H7 (cell line): ENCODE measurements around the gene SWT1. TPM values are rescaled to one million over a fixed set of nuclear protein-coding genes. Genes with fewer than 3 reads are reported as not detected.

ENCODE experiments used
- DNase-seq: peaks from one replicate; pipeline ENCODE4 v3.0.0; 2012
- H3K27me3 ChIP-seq: 2 replicates; pipeline ENCODE4 v1.6.0; 2011; ENCODE audit warnings: mild to moderate bottlenecking, low read length; ENCODE audit not compliant: control insufficient read depth, insufficient read depth
- H3K36me3 ChIP-seq: replicated peaks from 2 replicates; pipeline ENCODE4 v1.5.1; 2011; ENCODE audit warnings: low read length; ENCODE audit not compliant: control insufficient read depth, insufficient read depth
- H3K4me3 ChIP-seq: 2 replicates; pipeline ENCODE4 v1.5.1; 2011; ENCODE audit warnings: low read depth, mild to moderate bottlenecking, control low read depth, low read length, moderate library complexity; ENCODE audit not compliant: insufficient read depth
- total RNA-seq: library from RNA; depleted of rRNA; stranded (reverse); fragments of >200 nt; shearing (Covaris generic); gene quantifications from 2 replicates; pipeline ENCODE4 v1.2.3, GENCODE V29; 2014

SWT1 gene
- total RNA-seq, 1 experiment from 2014 or later: 6.3 TPM

- DNase-seq: no peak
- Histone ChIP-seq H3K27me3 (no peaks in the 10 kb centered on the region), H3K4me3 (no peak overlapping the region), H3K36me3 (no peaks in the 10 kb centered on the region)
Measured at GRCh38 chr1:185279571-185279970, 122.6 kb downstream of the SWT1 start.

- Histone ChIP-seq H3K4me3 (no peak overlapping the region), H3K36me3 (no peaks in the 10 kb centered on the region), H3K27me3 (no peaks in the 10 kb centered on the region)
- no peak for DNase-seq
Measured at GRCh38 chr1:185280589-185280988, 123.6 kb downstream of the SWT1 start.

- Histone ChIP-seq H3K27me3 (no peaks in the 10 kb centered on the region), H3K36me3 (no peaks in the 10 kb centered on the region), H3K4me3 (no peak overlapping the region)
- DNase-seq: no peak
Measured at GRCh38 chr1:185281245-185281644, 124.3 kb downstream of the SWT1 start.

DNA sequence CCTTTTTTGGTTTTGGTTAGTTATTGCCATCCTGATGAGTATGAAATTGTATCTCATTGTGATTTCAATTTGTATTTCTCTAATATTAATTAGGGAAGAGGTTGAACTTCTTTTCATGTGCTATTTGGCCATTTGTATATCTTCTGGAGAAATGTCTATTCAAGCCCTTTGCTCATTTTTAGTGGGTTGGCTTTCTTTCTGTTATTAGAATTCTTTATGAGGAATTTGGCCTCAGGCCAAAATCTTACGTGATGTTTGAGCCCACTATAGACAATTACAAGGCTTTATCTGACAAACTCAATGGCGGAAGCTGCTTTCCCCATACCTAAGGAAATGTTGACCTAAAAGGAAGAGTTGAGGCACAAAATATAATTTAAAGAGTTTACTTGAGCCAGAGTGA is 127.1 kb downstream of the SWT1 start:
- no peak for DNase-seq
- H3K36me3 ChIP-seq: no peaks in the 10 kb centered on the region
- H3K4me3 ChIP-seq: no peak overlapping the region
- H3K27me3 ChIP-seq: no peaks in the 10 kb centered on the region

- Histone ChIP-seq H3K4me3 (no peak overlapping the region), H3K27me3 (no peaks in the 10 kb centered on the region), H3K36me3 (no peaks in the 10 kb centered on the region)
- no peak for DNase-seq
Measured at GRCh38 chr1:185284533-185285276, 127.7 kb downstream of the SWT1 start.

DNA sequence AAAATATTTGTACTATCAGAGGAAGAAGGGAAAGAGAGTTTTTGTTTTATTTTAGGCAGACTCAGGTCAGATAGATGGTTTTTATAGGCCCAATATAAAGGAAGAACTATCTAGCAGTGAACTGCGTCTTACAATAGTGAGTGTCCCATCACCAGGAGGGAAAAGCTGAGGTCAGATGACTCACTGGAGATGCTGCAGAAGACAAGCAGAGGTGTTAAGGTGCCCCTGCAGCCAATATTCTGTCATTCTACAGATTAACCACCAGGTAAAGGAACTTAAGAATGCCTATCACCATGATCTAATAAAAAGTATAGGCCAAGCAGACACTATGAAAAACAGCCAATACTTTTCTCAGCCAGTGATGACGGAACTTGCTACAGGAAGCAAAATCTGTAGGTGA is 130.5 kb downstream of the SWT1 start:
- H3K4me3 ChIP-seq: no peak overlapping the region
- no peaks in the 10 kb centered on the region for H3K36me3 ChIP-seq
- no peaks in the 10 kb centered on the region for H3K27me3 ChIP-seq
- no peak for DNase-seq

DNA sequence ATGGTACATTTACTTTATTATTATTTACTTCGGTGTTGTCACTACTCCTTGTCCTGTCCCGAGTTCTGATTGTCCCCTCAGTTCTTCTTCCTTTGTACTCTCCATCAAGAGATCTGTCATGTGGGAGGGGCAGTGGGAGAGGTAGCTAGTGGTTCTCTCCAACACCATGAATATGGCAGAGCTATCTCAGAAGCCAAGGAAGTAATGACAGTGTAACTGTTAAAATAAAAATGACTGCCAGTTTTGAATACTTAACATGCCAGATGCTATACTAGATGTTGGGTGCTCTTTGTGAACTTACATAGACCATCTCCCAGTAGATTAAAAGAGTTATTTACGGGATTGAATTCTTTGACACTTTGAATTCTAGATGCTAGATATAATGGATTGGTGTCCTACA is 131.5 kb downstream of the SWT1 start:
- Histone ChIP-seq H3K4me3 (no peak overlapping the region), H3K36me3 (no peaks in the 10 kb centered on the region), H3K27me3 (no peaks in the 10 kb centered on the region)
- no peak for DNase-seq

- H3K36me3 ChIP-seq: no peaks in the 10 kb centered on the region
- DNase-seq: no peak
- H3K27me3 ChIP-seq: no peaks in the 10 kb centered on the region
- H3K4me3 ChIP-seq: no peak overlapping the region
Measured at GRCh38 chr1:185289880-185290279, 132.9 kb downstream of the SWT1 start.

- H3K4me3 ChIP-seq: no peak overlapping the region
- H3K36me3 ChIP-seq: peaks cover 2% of the 10 kb centered on the region; the same call in 1 of the 2 replicates
- DNase-seq: no peak
- H3K27me3 ChIP-seq: no peaks in the 10 kb centered on the region
Measured at GRCh38 chr1:185291159-185291558, 134.2 kb downstream of the SWT1 start.

GRCh38 chr1:185291652-185292051 is 134.7 kb downstream of the SWT1 start:
- peaks cover 6% of the 10 kb centered on the region; the same call in 1 of the 2 replicates for H3K36me3 ChIP-seq
- H3K27me3 ChIP-seq: no peaks in the 10 kb centered on the region
- no peak for DNase-seq
- H3K4me3 ChIP-seq: no peak overlapping the region

DNA sequence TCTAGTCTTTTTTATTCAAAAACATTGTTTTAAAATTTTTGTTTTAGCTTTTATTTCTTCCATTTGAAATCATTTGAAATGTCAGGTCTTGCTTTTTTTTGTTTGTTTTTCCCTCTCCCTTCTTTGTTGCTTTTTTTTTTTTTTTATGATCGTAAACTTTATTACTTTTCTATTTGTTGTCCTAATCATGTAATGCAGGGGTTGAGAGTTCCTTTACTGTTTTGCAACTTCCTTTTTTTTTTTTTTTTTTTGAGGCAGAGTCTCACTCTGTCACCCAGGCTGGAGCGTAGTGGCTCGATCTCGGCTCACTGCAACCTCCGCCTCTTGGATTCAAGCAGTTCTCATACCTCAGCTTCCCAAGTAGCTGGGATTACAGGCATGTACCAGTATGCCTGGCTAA is 135.3 kb downstream of the SWT1 start:
- Histone ChIP-seq H3K4me3 (no peak overlapping the region), H3K27me3 (no peaks in the 10 kb centered on the region), H3K36me3 (peaks cover 6% of the 10 kb centered on the region)
- no peak for DNase-seq

DNA sequence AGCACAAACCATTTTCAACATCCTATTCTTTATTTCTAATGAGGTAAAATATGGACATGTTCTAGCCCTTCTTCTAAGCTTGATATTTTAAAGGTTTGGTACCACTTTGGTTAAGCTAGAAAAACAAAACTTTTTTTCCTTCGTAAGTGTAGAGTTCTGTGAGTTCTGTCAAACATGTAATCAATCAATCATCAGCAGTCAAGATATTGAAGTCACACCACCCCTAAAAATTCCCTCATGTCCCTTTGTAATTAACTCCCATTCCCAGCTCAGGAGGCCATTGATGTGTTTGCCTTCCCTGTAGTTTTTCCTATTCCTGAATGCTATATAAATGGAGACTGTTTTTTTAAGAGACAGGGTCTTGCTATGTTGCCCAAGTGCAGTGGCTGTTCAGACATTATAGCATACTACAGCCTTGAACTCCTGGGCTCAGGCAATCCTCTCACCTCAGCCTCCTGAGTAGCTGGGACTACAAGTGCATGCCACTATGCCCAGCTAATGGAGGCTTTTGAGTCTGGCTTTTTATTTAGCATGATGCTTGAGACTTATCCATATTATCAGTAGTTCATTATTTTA is 137.1 kb downstream of the SWT1 start:
- Histone ChIP-seq H3K27me3 (no peaks in the 10 kb centered on the region), H3K36me3 (peaks cover 17% of the 10 kb centered on the region), H3K4me3 (no peak overlapping the region)
- DNase-seq: no peak

GRCh38 chr1:185295091-185295490 is 138.1 kb downstream of the SWT1 start:
- Histone ChIP-seq H3K4me3 (no peak overlapping the region), H3K36me3 (peaks cover 24% of the 10 kb centered on the region), H3K27me3 (no peaks in the 10 kb centered on the region)
- DNase-seq: no peak

DNA sequence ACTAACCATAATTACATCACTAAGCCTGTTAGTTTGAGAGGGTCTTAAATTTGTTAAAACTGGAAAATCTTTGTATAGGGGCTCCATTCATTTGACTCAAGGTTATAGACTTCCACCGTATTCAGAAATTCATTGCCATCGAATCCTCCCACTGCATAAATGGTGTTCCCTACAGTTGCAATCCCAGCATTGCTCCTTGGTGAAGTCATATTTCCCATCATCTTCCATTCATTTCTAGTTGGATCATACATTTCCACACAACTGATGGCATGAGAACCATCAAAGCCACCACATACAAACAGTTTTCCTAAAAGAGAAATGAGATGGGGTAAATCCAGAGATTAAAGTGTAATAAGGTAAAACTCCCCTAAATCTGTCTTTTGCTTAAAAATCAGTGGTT is 141.0 kb downstream of the SWT1 start:
- Histone ChIP-seq H3K36me3 (peaks cover 39% of the 10 kb centered on the region), H3K4me3 (no peak overlapping the region), H3K27me3 (no peaks in the 10 kb centered on the region)
- no peak for DNase-seq

GRCh38 chr1:185300152-185300551 is 143.2 kb downstream of the SWT1 start:
- Histone ChIP-seq H3K36me3 (peaks cover 49% of the 10 kb centered on the region), H3K4me3 (no peak overlapping the region), H3K27me3 (no peaks in the 10 kb centered on the region)
- no peak for DNase-seq
